IPS-15b (cell line): ENCODE results near the gene ERAP2.
"Not testable (repeated sequence)": the region's sequence is repeated elsewhere in the genome, so short reads cannot be mapped to it uniquely, and the experiment has no call there.

Experiments
- H3K27me3 ChIP-seq: one replicate; pipeline ENCODE4 v1.6.1; 2013; ENCODE audit warnings: low read length; ENCODE audit not compliant: control insufficient read depth, insufficient read depth
- H3K36me3 ChIP-seq: one replicate; pipeline ENCODE4 v1.6.1; 2013; ENCODE audit warnings: low read length; ENCODE audit not compliant: control insufficient read depth, insufficient read depth
- H3K4me1 ChIP-seq: one replicate; pipeline ENCODE4 v1.6.1; 2013; ENCODE audit warnings: mild to moderate bottlenecking, low read length; ENCODE audit not compliant: control insufficient read depth, insufficient read depth
- H3K4me3 ChIP-seq: one replicate; pipeline ENCODE4 v1.5.1; 2013; ENCODE audit warnings: low read depth, low read length
- H3K9ac ChIP-seq: one replicate; pipeline ENCODE4 v1.6.1; 2013; ENCODE audit warnings: low read depth, mild to moderate bottlenecking, low read length
- H3K9me3 ChIP-seq: one replicate; pipeline ENCODE4 v1.6.1; 2013; ENCODE audit warnings: mild to moderate bottlenecking, low read length; ENCODE audit not compliant: control insufficient read depth, insufficient read depth

The ERAP2 gene

GRCh38 chr5:96927008-96927407 lies 50.7 kb downstream of the ERAP2 start:
- Histone ChIP-seq H3K4me3 (no peak overlapping the region), H3K9ac (no peak overlapping the region), H3K4me1 (peaks cover 4% of the 10 kb centered on the region), H3K27me3 (no peaks in the 10 kb centered on the region), H3K9me3 (no peaks in the 10 kb centered on the region), H3K36me3 (no peaks in the 10 kb centered on the region)

GRCh38 chr5:96928931-96929708 lies 52.8 kb downstream of the ERAP2 start:
- Histone ChIP-seq H3K36me3 (no peaks in the 10 kb centered on the region), H3K27me3 (no peaks in the 10 kb centered on the region), H3K4me3 (no peak overlapping the region), H3K4me1 (peaks cover under 1% of the 10 kb centered on the region), H3K9ac (no peak overlapping the region), H3K9me3 (no peaks in the 10 kb centered on the region)

- H3K4me1 ChIP-seq, result no peaks in the 10 kb centered on the region
- no peak overlapping the region for H3K9ac ChIP-seq
- H3K9me3 ChIP-seq, result no peaks in the 10 kb centered on the region
- no peaks in the 10 kb centered on the region for H3K36me3 ChIP-seq
- H3K4me3 ChIP-seq, result no peak overlapping the region
- no peaks in the 10 kb centered on the region for H3K27me3 ChIP-seq
Measured at GRCh38 chr5:96930058-96930457, 53.8 kb downstream of the ERAP2 start.

- no peak overlapping the region for H3K4me3 ChIP-seq
- no peak overlapping the region for H3K9ac ChIP-seq
- H3K36me3 ChIP-seq, result no peaks in the 10 kb centered on the region
- no peaks in the 10 kb centered on the region for H3K4me1 ChIP-seq
- H3K9me3 ChIP-seq, result no peaks in the 10 kb centered on the region
- no peaks in the 10 kb centered on the region for H3K27me3 ChIP-seq
Measured at GRCh38 chr5:96930589-96930988, 54.3 kb downstream of the ERAP2 start.

GRCh38 chr5:96931037-96931436 lies 54.7 kb downstream of the ERAP2 start:
- H3K36me3 ChIP-seq, H3K4me3 ChIP-seq, H3K9ac ChIP-seq, H3K9me3 ChIP-seq, H3K27me3 ChIP-seq, H3K4me1 ChIP-seq: not testable (repeated sequence)

GRCh38 chr5:96931605-96932004 lies 55.3 kb downstream of the ERAP2 start:
- no peaks in the 10 kb centered on the region for H3K27me3 ChIP-seq
- H3K9ac ChIP-seq, result no peak overlapping the region
- H3K36me3 ChIP-seq, result no peaks in the 10 kb centered on the region
- H3K4me1 ChIP-seq, result no peaks in the 10 kb centered on the region
- H3K9me3 ChIP-seq, result no peaks in the 10 kb centered on the region
- H3K4me3 ChIP-seq, result no peak overlapping the region

- H3K9ac ChIP-seq, result no peak overlapping the region
- no peak overlapping the region for H3K4me3 ChIP-seq
- no peaks in the 10 kb centered on the region for H3K4me1 ChIP-seq
- H3K9me3 ChIP-seq, result no peaks in the 10 kb centered on the region
- H3K27me3 ChIP-seq, result peaks cover under 1% of the 10 kb centered on the region
- no peaks in the 10 kb centered on the region for H3K36me3 ChIP-seq
Measured at GRCh38 chr5:96932026-96932425, 55.7 kb downstream of the ERAP2 start.

GRCh38 chr5:96933764-96934707 lies 57.7 kb downstream of the ERAP2 start:
- H3K9me3 ChIP-seq, result no peaks in the 10 kb centered on the region
- peak overlapping the region; percentile 99 for H3K4me3 ChIP-seq
- H3K9ac ChIP-seq, result peak overlapping the region; percentile 70
- H3K4me1 ChIP-seq, result peaks cover 2% of the 10 kb centered on the region
- H3K36me3 ChIP-seq, result no peaks in the 10 kb centered on the region
- peaks cover 9% of the 10 kb centered on the region for H3K27me3 ChIP-seq

GRCh38 chr5:96934708-96935558 lies 58.6 kb downstream of the ERAP2 start:
- H3K27me3 ChIP-seq, result peaks cover 9% of the 10 kb centered on the region
- H3K36me3 ChIP-seq, result no peaks in the 10 kb centered on the region
- peaks cover 2% of the 10 kb centered on the region for H3K4me1 ChIP-seq
- H3K9ac ChIP-seq, result peak overlapping the region; percentile 87
- H3K4me3 ChIP-seq, result peak overlapping the region; percentile 99
- H3K9me3 ChIP-seq, result no peaks in the 10 kb centered on the region

GRCh38 chr5:96935559-96936430 lies 59.5 kb downstream of the ERAP2 start, which contains the start of gene LNPEP:
Gene LNPEP, plus strand, starts transcription at chr5:96936080. Its CDS starts 76 bp downstream, at chr5:96936156.
- Histone ChIP-seq H3K4me1 (peaks cover 2% of the 10 kb centered on the region), H3K9ac (peak within 1 kb of the TSS; percentile 87), H3K9me3 (no peaks in the 10 kb centered on the region), H3K36me3 (no peaks in the 10 kb centered on the region), H3K27me3 (peaks cover 9% of the 10 kb centered on the region), H3K4me3 (peak within 1 kb of the TSS; percentile 99)
